GM10266 (cell line): ENCODE measurements around the gene MYBPC3.

Experiments
- DNase-seq: peaks from one replicate; pipeline ENCODE4 v3.0.0; 2012; ENCODE audit errors: extremely low spot score
- TF ChIP-seq, protein P1 (sequence below): IDR thresholded peaks from 2 replicates; pipeline ENCODE4 v1.5.1; 2012; ENCODE audit warnings: mild to moderate bottlenecking, low read depth; ENCODE audit not compliant: control insufficient read depth, insufficient read depth; ENCODE audit errors: missing control alignments

The MYBPC3 gene

DNA sequence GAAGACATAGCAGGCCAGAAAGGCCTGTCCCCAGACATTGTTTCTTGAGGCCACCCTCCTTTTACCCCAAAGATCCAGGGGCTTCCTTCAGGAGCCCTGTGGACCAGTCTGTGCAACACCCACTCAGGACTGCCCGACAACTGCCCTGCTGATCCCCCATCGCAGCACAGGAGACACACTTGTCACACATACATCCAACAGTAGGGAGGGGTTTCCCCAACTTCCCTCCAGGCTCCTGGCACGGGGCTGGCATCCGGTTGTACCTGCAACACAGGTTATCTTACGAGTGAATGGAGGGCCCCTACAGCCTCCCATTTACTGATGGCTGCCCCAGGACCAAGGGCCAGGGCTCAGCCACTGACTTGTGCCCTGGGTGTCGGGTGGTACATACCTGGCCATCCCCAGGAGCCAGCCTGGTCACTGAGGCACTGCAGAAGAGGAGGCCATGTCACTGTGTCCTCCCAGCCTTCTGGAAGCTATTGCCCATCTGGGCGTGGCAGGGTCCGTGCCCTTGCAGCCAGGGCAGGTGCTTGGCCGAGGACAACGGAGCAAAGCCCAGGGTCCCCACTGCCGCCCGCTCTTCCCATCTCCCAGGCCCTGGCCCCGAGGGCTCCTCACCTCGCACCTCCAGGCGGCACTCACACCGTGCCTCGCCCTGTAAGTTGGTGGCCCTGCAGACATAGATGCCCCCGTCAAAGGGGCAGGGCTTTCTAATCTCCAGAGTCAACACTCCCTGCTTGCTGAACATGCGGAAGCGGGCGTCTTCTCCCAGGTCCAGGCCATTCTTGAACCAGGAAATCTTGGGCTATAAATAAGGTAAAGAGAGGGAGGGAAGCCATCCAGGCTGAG lies 20.8 kb downstream of the MYBPC3 start:
- DNase-seq: no peak
- TF ChIP-seq, protein P1, sequence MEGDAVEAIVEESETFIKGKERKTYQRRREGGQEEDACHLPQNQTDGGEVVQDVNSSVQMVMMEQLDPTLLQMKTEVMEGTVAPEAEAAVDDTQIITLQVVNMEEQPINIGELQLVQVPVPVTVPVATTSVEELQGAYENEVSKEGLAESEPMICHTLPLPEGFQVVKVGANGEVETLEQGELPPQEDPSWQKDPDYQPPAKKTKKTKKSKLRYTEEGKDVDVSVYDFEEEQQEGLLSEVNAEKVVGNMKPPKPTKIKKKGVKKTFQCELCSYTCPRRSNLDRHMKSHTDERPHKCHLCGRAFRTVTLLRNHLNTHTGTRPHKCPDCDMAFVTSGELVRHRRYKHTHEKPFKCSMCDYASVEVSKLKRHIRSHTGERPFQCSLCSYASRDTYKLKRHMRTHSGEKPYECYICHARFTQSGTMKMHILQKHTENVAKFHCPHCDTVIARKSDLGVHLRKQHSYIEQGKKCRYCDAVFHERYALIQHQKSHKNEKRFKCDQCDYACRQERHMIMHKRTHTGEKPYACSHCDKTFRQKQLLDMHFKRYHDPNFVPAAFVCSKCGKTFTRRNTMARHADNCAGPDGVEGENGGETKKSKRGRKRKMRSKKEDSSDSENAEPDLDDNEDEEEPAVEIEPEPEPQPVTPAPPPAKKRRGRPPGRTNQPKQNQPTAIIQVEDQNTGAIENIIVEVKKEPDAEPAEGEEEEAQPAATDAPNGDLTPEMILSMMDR: no peak

DNA sequence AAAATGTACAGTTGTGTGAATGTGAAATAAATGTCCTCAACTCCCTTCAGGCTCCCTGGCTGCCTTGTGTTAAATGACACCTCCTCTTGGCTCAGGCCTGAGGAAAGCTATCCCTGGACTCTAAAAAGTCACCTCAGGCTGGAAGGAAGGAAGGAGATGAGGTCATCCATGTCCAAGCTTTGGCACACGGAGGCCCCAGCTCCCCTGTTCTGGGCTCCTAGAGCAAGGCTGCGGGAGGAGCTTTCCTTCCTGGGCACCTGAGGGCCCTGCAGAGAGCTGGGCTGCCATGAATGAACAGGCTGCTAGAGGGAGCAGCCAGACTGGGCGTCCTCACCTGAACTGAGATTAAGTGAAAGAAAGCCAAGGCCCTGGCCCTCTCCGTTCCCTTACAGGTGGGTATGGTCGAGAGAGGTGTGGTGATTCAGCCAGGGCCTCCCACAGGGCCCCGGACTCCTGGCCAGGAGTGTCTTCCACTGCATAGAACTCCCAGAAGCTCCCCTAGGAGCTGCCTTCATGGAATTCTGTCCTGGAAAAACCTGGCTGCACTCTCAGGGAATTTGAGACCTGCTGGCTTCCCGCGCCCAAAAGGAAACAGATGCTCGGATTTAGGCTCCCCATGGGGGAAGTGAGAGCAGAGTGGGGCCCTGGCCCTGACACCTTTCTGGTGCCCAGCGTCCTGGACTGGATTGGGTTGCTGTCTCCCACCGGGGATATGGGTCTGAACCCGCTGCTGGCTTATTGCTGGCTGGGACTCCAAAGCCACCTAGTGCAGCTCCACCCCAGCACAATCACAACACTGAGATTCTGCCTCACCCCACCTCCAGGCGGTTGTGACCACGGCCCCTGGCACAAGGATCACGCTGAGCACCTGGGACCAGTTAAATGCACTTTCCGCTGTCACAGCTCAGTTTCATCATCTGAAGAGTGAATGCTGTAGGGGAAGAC lies 22.2 kb downstream of the MYBPC3 start:
- TF ChIP-seq, protein P1: no peak
- DNase-seq: no peak

DNA sequence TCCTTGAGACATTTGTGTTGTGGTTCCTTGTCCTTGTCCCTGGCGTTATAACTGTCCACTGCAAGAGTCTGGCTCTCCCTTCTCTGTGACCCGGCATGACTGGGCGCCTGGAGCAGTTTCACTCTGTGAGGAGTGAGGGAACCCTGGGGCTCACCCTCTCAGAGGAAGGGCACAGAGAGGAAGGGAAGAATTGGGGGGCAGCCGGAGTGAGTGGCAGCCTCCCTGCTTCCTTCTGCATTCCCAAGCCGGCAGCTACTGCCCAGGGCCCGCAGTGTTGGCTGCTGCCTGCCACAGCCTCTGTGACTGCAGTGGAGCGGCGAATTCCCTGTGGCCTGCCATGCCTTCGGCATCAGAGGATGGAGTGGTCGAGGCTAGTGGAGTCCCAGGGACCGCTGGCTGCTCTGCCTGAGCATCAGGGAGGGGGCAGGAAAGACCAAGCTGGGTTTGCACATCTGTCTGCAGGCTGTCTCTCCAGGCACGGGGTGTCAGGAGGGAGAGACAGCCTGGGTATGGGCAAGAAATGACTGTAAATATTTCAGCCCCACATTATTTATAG lies 23.0 kb downstream of the MYBPC3 start:
- TF ChIP-seq, protein P1: no peak
- no peak for DNase-seq

DNA sequence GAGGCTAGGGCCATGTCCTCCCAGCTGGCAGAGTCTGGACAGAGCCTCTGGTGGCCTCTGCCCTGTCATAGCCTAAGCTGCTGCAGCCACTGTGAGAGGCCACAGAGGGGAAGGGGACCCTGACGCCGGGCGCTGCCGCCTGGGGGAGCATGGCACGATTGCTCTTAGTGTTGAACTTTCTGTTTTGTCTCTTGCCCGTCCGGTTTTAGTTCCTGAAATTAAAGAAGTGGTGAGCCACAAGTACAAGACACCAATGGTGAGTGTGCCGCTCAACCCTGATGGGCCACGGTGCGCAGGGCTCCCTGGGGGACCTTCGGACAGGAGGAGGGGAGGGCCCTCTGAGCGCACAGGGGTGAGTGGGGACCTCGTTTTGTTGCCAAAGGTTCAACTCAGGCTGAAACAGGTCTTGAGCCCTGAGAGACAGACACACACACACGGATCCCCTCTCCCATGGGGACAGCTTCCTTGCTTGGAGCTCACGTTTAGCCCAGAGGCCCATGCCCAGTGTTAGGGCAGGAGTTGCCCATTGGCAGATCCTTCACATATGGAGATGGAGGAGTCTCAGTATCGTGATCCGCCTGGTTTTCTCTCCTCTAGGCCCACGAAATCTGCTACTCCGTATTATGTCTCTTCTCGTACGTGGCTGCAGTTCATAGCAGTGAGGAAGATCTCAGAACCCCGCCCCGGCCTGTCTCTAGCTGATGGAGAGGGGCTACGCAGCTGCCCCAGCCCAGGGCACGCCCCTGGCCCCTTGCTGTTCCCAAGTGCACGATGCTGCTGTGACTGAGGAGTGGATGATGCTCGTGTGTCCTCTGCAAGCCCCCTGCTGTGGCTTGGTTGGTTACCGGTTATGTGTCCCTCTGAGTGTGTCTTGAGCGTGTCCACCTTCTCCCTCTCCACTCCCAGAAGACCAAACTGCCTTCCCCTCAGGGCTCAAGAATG lies 23.8 kb downstream of the MYBPC3 start:
- DNase-seq: no peak
- TF ChIP-seq, protein P1: peak; percentile 7

DNA sequence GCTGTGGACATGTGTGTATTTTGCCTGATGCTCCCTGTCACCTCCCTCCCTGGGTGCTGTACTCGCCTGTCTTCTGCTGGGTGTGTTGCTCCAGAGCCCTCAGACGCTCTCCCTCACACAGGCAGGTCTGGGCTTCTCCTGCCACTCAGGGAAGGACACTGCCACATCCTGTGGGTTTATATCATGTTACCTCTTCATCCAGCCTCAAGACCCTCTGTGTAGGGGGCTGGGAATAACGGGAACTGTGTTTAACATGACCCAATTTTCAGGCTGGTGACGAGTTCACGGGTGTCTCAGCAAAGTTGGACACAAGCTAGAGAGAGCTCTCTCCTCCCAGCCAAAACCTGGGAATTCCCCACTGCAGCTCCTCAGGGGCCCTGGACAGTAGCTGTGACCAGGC lies 24.6 kb downstream of the MYBPC3 start:
- no peak for DNase-seq
- TF ChIP-seq, protein P1: no peak

DNA sequence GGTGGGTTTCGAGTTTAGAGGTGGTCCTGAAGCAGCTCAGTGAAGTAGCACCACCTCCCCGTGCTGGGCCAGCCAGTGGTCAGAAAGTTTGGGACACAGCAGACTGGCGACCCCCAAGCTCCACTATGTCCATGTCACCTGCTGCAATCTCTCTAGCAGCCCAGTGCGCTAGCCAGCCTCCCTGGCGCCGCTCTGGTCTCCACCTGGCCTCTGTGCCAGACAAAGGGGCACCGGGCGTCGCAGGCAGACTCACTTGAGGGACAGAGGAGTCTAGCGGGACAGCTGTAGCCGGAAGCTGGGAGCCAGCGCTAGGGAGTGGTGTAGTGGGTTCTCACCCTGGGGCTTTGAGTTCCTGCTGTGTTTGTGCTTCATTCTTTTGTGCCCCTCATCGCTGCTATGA lies 25.5 kb downstream of the MYBPC3 start:
- TF ChIP-seq, protein P1: no peak
- no peak for DNase-seq
